ENCODE results near the gene LACTB.

The LACTB gene, protein sequence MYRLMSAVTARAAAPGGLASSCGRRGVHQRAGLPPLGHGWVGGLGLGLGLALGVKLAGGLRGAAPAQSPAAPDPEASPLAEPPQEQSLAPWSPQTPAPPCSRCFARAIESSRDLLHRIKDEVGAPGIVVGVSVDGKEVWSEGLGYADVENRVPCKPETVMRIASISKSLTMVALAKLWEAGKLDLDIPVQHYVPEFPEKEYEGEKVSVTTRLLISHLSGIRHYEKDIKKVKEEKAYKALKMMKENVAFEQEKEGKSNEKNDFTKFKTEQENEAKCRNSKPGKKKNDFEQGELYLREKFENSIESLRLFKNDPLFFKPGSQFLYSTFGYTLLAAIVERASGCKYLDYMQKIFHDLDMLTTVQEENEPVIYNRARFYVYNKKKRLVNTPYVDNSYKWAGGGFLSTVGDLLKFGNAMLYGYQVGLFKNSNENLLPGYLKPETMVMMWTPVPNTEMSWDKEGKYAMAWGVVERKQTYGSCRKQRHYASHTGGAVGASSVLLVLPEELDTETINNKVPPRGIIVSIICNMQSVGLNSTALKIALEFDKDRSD

DNA sequence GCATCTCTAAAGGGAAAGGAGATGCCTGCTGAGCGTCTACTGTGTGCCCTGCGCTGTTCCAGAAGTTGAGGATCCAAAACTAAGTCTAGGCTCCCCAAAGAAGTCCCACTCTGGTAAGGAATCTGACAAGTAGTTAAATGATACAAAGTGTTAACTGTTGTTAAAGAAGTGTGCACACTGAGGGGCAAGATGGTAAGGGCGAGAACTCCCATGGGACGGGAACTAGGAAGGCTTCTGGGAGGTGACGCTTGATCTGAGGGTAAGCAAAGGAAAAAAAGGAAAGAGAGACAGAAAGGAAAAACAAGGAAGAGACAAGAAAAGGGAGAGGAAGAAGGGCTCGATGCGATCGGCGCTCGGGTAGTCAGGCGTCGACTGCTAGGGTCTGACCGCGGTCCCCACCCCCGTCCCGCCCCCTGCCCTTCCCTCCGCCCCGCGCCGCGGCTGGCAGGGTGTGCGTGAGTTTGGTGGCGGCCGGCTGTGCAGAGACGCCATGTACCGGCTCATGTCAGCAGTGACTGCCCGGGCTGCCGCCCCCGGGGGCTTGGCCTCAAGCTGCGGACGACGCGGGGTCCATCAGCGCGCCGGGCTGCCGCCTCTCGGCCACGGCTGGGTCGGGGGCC lies at the start of gene LACTB:
Gene LACTB (plus strand): TSS at position 480 of the 620 bp plus-strand sequence. CDS start 11 bp downstream, at position 491.
- DNase-seq = peak; percentile 86

- DNase-seq = no peak
Observed at GRCh38 chr15:63072023-63072650, 49.5 kb upstream of the LACTB start.

- DNase-seq = no peak
Observed at GRCh38 chr15:63072809-63073277, 48.8 kb upstream of the LACTB start.

- DNase-seq = no peak
Observed at GRCh38 chr15:63073497-63074172, 48.0 kb upstream of the LACTB start.

GRCh38 chr15:63075015-63075983 lies 46.4 kb upstream of the LACTB start:
- no peak for DNase-seq

- DNase-seq = no peak
Observed at GRCh38 chr15:63075984-63076713, 45.5 kb upstream of the LACTB start.

GRCh38 chr15:63076714-63077046 lies 45.0 kb upstream of the LACTB start:
- no peak for DNase-seq

DNA sequence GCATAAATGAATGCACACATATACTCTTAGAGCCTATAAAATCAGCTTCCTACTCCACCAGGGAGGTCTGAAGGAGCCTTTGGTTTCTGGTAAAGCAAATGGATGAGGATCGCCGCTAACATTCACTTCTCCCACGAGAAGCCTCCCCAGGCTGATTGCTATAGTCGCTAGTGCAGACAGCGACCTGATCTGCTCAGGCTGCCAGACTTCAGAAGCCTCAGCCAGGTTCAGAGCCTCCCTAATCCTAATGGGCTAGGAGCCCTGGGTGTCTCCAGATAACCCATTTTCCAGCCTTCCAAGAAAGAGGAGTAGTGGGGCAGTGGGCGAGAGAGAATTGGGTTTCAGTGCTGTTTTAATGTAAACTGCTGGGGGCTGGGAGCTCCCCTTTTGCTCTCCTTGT lies 43.7 kb upstream of the LACTB start:
- no peak for DNase-seq

DNA sequence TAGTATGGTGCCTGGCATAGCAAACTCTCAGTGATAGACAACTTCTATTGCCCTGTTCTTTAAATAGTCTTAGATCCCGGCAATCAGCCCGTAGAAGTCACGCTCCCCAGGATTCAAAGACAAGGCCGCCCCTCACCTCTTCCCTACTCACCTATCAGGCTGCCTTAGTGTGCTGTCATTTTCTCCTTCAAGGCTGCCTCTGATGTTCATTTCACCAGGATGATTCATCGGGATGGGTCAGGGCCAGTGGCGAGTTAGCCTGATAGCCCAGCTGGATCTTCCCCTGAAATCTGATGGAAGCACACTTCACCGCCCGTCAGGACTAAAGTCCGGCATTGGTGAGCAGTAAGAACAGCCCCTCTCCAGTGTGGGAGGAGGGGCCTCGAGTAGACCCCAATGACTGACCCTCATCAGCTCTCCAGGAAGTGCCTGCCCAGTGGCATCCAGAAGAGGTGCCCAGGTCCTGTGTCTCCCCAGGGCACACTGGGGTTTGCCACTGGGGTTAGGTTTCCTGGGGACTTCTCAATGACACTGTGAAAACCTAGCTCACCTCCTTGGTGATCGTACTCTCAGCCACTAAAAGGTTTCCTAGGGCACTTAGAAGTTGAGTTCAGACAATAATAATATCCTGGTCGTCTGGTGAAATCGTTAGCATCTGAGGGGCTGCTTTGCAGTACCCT lies 41.6 kb upstream of the LACTB start:
- no peak for DNase-seq

DNA sequence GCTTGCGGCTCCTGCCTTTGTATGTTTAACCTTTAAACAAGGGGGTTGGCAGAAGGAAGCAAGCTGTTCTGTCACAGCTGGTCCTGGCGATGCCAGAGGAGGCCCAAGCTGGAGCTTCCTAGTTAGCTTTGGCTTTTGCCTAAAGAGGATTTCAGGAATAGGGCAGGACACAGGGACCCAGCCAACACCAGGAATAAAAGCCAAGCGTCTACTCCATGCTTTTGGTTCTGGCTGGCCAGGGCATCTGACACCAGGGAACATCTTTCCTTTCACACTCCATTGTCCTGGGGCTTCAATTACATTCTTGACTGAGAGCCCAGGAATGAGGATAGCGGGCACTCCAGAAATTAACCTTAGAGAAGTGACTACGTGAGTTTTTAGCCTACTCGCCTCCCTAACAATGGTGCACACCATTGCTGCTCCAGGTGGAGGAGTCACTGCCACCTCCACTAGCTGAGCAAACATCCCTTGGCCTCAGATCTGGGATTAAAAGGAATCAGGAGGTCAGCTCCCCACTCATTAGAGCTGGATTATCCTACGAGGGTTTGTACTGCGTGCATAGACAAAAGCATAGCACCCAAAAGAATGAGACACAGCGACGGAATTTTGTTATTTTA lies 40.9 kb upstream of the LACTB start:
- no peak for DNase-seq

- no peak for DNase-seq
Observed at GRCh38 chr15:63082366-63082765, 39.3 kb upstream of the LACTB start.

GRCh38 chr15:63083044-63083443 lies 38.6 kb upstream of the LACTB start:
- no peak for DNase-seq

DNA sequence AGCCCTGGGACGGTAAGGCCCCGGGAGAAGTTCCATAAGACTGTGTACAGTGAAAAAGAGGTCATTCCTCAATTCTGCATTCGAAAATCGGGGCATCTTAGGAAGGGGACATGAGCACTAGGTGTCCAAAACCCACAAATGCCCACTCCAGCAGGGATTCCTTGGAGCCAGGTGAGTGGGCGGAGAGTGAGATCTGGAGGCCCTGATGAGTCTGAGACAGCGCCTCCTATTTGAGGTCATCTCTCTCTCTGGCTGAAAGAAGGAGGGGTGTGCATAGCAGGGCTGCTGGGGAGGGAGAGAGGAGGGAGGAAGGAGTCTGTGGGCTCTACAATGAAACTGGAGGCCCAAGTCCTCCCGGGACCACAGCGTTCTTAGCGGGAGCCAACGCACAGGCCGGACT lies 38.1 kb upstream of the LACTB start:
- DNase-seq = no peak

- no peak for DNase-seq
Observed at GRCh38 chr15:63084806-63085205, 36.9 kb upstream of the LACTB start.

GRCh38 chr15:63085289-63085688 lies 36.4 kb upstream of the LACTB start:
- no peak for DNase-seq

GRCh38 chr15:63086271-63086670 lies 35.4 kb upstream of the LACTB start:
- no peak for DNase-seq

DNA sequence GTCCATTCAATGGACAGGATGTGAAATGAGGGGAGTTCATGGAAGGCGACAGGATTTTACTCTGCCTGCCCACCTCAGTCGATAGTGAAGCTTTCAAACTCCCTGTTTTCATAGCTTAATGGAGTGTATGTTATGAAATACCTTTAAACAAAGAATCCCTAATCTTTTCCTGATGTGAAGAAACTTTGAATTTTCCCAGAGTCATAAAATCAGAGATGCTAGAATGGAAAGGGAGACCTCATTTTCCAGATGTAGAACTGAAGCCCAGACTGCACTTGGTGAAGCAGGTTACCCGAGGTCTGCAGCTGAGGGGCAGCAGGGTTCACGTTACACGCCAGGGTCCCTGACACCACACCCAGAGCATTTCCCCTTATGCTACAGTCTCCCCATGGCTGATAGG lies 34.7 kb upstream of the LACTB start:
- no peak for DNase-seq

GRCh38 chr15:63088533-63089245 lies 33.0 kb upstream of the LACTB start:
- DNase-seq = no peak

DNA sequence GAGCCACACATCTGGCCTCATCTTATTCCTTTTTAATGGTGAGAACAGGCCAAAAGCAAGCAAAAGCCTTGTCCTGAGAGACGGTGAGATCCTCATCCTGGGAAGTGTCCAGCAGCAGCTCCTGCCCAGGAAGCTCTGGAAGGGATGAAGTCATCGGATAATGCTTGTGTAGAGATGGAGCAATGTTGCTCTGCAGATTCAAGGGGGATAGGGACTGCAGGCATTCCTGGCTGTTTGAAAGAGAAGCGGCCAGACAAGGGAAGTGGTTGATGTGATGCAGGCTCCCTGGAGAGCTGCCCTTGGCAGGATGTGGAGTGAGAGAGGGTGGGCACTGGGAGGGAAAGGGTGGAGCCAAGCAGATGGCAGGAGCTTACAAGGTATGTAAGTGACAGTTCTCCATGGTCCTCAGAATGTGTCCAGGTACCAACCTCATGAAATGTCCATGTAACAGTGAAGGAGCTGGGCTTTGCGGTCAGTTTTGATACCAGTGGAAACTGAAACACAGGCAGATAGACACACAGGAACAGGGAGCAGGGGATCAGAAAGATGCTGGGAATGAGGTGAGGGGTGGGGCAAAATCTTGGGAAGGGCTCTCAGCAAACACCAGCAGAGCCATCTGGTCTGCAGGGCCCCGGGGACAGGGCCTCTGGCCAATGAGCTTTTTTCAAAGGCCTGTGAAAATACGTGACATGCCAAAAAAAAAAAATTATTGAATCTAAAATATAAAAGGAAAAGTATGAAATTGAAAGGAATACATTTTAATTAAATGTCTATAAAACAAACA lies 32.2 kb upstream of the LACTB start:
- no peak for DNase-seq
